HG02870 (cell line): ENCODE measurements around the gene PRTFDC1.

Experiments used
- ATAC-seq: cut with Tn5 transposase; IDR thresholded peaks from one replicate; pipeline ENCODE4 v1.9.1; 2021; ENCODE audit warnings: mild to moderate bottlenecking, moderate library complexity; ENCODE audit not compliant: unreplicated experiment

Gene PRTFDC1

DNA sequence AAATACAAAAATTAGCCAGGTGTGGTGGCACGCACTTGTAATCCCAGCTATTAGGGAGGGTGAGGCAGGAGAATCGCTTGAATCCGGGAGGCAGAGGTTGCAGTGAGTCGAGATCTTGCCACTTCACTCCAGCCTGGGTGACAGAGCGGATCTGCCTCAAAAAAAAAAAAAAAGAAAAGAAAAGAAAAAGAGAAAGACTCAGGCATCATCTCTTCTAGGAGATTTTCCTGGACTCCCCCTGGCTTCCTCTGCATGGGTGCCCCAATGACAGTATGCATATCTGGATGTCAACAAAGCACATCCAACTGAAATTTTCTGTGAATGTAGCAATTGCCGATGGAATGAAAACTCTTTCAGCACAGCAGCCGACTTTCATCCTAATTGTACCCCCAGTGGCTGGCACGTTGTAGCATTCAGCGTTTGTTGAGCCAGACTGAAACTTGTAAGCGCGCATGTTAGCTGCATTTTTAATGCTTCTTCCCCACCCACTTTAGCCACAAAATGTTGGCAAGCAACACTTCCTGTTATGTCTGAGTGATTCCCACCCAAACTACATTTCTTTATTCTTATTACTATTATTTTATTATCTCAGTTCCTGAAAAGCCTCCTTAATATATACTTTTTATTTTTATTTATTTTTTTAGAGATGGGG is 70.2 kb downstream of the PRTFDC1 start:
- ATAC-seq: no peak

- no peak for ATAC-seq
These were observed 72.5 kb downstream of the PRTFDC1 start for GRCh38 chr10:24879861-24880260.

DNA sequence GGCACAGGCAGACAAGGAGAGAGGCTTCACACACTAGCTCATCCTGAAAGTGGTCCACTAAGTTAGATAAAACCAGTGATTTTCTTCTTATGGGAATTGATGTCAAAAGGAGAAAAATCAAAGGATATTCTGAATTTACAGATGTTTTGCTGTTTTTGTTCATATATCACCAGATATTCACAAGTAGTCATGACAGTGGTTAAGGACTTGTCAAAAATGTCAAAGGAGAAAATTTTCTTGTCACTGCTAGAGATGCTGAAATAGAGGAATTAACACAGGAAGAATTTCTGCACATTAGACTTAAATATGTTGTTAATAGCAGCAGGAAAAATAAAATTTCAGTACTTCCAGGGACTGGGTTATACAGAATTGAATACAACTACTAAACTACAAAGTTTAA is 78.3 kb downstream of the PRTFDC1 start:
- no peak for ATAC-seq

DNA sequence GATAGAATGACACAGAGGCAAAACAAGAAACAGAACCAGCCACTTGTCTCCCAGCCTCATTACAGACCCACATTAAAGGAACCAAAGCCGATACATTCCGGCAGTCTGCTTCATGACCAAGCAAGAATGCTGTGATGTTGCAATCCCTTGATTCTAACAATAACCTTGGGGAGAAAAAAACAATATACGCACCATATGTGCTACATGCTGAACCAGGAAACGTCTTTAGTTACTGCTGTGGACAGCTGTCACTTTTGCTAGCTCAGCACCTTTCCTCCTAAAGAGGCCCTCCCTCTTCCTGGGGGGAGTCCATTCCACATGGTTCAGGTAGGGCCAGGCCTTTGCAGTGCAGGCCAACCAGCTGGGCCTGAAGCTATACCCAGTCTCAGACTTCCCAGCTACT is 79.1 kb downstream of the PRTFDC1 start:
- no peak for ATAC-seq

DNA sequence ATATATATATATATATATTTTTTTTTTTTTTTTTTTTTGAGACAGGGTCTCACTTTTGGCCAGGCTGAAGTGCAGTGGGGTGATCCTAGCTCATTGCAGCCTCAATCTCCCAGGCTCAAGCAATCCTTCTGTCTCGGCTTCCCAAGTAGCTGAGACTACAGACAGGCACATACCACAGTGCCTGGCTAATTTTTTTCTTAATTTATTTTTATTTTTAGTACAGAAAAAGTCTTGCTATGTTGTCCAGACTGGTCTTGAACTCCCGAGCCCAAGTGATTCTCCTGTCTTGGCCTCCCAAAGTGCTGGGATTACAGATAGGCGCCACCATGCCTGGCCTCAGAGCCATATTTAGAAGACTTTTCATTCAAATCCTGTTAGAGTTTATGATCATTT is 79.6 kb downstream of the PRTFDC1 start:
- ATAC-seq: no peak

DNA sequence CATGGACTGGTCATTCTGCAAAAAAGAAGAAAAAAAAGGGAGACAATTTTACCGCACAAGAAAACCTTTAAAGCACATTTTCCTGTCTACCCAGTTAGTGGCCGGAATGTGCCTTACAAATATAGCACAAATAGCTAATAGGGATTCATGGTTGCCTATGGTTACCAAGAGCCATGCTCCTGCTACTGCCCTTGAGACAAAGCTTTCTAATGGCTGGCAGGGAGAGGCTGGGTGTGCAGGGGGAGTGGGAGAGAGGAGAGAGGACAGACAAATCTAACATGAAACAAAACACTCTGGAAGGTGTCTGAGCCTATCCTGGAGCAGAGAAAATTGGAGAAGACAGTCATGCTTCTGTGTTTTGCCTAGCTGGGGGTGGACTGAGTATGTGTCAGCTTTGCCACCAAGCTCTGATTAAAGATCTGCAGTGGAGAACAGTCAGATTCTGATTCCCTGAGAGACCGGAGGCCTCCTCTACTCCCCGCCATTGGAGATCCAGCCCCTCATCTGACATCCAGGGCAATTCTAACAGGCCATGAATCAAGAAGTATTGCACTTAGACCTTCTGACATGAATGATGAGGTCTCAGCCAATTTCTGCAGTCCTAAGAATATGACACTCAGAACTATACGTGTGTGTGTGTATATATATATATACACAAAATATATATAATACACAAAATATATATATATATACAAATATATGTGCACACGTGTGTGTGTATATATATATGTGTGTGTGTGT is 80.2 kb downstream of the PRTFDC1 start:
- ATAC-seq: no peak

- ATAC-seq: no peak
These were observed 81.1 kb downstream of the PRTFDC1 start for GRCh38 chr10:24871011-24871935.

- ATAC-seq: no peak
These were observed 82.9 kb downstream of the PRTFDC1 start for GRCh38 chr10:24869354-24870015.

DNA sequence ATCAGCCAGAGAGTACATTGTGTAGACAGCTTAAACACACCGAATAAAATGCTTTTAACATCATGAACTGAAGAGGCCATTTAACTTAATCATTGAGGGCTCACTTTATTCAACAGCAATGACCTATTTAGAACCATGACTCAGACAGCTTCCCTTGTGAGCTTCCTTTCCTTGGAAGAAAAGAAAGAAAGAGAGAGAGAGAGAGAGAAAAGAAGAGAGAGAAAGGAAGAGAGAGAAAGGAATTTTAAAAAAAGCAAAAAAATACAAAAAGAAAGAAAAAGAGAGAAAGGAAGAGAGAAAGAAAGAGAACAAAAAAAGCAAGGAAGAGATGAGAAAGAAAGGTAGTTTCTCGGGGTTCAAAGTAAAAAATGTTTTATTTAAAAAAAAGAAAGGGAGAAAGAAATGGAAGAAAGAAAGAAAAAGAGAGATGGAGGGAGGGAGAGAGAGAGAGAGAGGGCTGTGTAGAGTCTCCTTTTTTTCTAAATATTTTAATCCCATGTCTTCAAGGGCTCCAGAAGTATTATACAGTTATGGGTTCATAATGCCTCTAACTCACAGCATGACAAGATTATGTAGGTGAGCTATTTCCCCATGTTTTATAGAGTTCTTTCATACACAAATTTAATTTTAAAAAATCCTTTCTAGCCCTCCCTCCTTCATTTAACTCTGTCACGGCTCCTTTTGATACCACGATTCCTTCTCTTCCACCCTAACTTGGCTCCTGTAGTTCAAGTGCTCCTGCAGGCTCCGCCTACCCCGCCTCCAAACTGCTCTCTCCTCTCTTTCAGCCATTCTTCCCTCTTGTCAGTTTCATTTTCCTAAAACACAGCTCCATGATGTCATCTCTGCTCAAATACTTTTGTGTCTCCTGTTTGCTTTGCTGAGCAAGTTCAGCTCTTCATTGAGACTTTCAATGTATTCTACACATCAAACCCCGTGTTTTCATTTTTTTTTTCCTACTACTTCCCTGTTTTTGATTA is 85.5 kb downstream of the PRTFDC1 start:
- no peak for ATAC-seq

DNA sequence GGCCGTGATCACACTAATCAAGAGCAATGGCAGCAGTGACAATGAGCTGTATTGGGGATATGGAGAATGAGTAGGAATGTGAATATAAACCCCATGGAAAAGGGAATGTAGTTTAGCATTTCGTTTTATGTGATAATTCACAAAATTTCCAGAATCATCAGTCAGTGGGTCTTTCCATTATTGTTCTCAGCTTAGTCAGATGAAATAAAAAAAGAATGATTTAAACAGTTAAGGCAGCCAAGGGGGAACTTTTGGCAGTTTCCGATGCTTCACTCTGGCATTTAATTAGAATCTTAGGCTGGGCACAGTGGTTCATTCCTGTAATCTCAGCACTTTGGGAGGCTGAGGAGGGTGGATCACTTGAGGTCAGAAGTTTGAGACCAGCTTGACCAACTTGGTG is 86.6 kb downstream of the PRTFDC1 start:
- no peak for ATAC-seq

GRCh38 chr10:24862589-24862988 is 89.8 kb downstream of the PRTFDC1 start:
- no peak for ATAC-seq

GRCh38 chr10:24858288-24859270 is 93.8 kb downstream of the PRTFDC1 start:
- ATAC-seq: no peak

GRCh38 chr10:24857031-24857725 is 95.2 kb downstream of the PRTFDC1 start:
- no peak for ATAC-seq

DNA sequence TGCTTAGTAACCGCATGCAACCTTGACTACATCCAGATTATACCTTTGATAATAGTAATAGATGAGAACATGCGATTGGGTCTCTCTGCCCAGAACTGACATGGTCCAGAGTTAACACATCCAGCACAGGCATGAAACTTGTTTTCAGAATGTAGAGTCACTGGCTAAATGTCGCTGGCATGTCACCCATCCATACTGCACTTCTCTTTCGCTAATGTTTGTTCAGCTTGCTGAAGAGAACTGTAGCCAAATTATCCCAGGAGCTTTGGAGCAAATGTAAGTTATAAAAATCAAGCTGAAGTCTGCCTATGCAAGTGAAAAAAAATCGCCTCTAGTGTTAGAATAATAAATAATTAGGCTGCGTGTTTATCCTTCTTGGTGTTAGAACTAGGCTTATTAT is 98.2 kb downstream of the PRTFDC1 start:
- ATAC-seq: no peak

GRCh38 chr10:24853661-24854060 is 98.7 kb downstream of the PRTFDC1 start:
- ATAC-seq: no peak

GRCh38 chr10:24851629-24852028 is 100.8 kb downstream of the PRTFDC1 start:
- ATAC-seq: no peak

GRCh38 chr10:24850727-24851296 is 101.6 kb downstream of the PRTFDC1 start:
- no peak for ATAC-seq
